OCI-LY1 (cell line): ENCODE data around the gene DHRSX.

Experiments
- EZH2 ChIP-seq: fragments of 200-600 bp; sonication (generic), shearing (Covaris generic); IDR thresholded peaks from 2 replicates; pipeline ENCODE4 v1.8.0; 2017; ENCODE audit warnings: borderline replicate concordance, mixed run types, mild to moderate bottlenecking, antibody characterized with exemption, low read length, moderate library complexity, mixed read lengths
- TF ChIP-seq, protein P1 (sequence below): fragments of 200-600 bp; sonication (generic), shearing (Covaris generic); IDR thresholded peaks from 2 replicates; pipeline ENCODE4 v1.5.1; 2017; ENCODE audit warnings: mild to moderate bottlenecking, antibody characterized with exemption, low read length, moderate library complexity, mixed read lengths

DNA sequence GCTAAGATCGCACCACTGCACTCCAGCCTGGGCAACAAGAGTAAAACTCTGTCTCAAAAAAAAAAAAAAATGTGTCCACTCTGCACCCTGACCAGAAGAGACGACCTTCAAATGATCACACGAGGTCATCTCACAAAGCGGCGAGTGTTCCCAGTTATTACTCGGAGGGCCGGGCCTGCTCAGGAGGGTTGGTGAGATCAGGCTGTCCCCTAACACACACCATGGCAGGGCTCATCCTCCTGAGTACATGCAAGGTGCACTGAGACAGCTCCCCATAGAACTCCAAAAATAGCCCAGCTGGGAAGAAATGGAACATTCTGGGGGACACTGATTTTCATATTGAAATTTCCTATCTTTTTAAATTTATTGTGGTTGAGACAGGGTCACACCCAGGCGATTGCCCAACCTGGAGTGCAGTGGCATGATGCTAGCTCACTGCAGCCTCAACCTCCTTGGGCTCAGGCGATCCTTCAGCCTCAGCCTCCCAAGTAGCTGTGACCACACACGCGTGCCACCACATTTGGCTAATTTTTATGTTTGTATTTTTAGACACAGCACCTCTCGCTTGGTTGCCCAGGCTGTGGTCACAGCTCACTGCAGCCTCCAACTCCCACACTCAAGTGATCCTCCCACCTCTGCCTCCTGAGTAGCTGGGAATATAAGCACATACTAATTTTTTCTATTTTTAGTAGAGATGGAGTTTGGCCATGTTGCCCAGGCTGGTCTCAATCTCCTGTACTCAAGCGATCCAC lies 51.5 kb downstream of the DHRSX start:
- TF ChIP-seq, protein P1, sequence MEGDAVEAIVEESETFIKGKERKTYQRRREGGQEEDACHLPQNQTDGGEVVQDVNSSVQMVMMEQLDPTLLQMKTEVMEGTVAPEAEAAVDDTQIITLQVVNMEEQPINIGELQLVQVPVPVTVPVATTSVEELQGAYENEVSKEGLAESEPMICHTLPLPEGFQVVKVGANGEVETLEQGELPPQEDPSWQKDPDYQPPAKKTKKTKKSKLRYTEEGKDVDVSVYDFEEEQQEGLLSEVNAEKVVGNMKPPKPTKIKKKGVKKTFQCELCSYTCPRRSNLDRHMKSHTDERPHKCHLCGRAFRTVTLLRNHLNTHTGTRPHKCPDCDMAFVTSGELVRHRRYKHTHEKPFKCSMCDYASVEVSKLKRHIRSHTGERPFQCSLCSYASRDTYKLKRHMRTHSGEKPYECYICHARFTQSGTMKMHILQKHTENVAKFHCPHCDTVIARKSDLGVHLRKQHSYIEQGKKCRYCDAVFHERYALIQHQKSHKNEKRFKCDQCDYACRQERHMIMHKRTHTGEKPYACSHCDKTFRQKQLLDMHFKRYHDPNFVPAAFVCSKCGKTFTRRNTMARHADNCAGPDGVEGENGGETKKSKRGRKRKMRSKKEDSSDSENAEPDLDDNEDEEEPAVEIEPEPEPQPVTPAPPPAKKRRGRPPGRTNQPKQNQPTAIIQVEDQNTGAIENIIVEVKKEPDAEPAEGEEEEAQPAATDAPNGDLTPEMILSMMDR, result no peak
- no peak for TF ChIP-seq EZH2
